ENCODE measurements around the gene FAM193A.

FAM193A gene

GRCh38 chr4:2662598-2662997 is 126.2 kb downstream of the FAM193A start:
- Histone ChIP-seq H3K4me3 (replicated peaks; ENCODE audit: low read depth, low read length) (no peak overlapping the region), H3K27me3 (replicated peaks; ENCODE audit: control insufficient read depth, insufficient read depth, low read length) (no peaks in the 10 kb centered on the region), H3K36me3 (ENCODE audit: control insufficient read depth, insufficient read depth, low read length) (peaks cover 18% of the 10 kb centered on the region)
- no peak for TF ChIP-seq CTCF (IDR thresholded peaks at IDR 0.05; ENCODE audit: insufficient read depth, low read length, poor library complexity, severe bottlenecking)
- DNase-seq (ENCODE audit: extremely low read depth, insufficient read length): no peak

GRCh38 chr4:2663275-2663674 is 126.8 kb downstream of the FAM193A start:
- peaks cover 17% of the 10 kb centered on the region for H3K36me3 ChIP-seq (ENCODE audit: control insufficient read depth, insufficient read depth, low read length)
- H3K27me3 ChIP-seq (replicated peaks; ENCODE audit: control insufficient read depth, insufficient read depth, low read length): no peaks in the 10 kb centered on the region
- no peak for DNase-seq (ENCODE audit: extremely low read depth, insufficient read length)
- H3K4me3 ChIP-seq (replicated peaks; ENCODE audit: low read depth, low read length): no peak overlapping the region
- TF ChIP-seq CTCF (IDR thresholded peaks at IDR 0.05; ENCODE audit: insufficient read depth, low read length, poor library complexity, severe bottlenecking): no peak

GRCh38 chr4:2666722-2667247 is 130.3 kb downstream of the FAM193A start:
- TF ChIP-seq CTCF (IDR thresholded peaks at IDR 0.05; ENCODE audit: insufficient read depth, low read length, poor library complexity, severe bottlenecking): no peak
- Histone ChIP-seq H3K36me3 (ENCODE audit: control insufficient read depth, insufficient read depth, low read length) (peaks cover 14% of the 10 kb centered on the region), H3K27me3 (replicated peaks; ENCODE audit: control insufficient read depth, insufficient read depth, low read length) (no peaks in the 10 kb centered on the region), H3K4me3 (replicated peaks; ENCODE audit: low read depth, low read length) (no peak overlapping the region)
- DNase-seq (ENCODE audit: extremely low read depth, insufficient read length): no peak

GRCh38 chr4:2667428-2667827 is 131.0 kb downstream of the FAM193A start:
- DNase-seq (ENCODE audit: extremely low read depth, insufficient read length): no peak
- peaks cover 19% of the 10 kb centered on the region for H3K36me3 ChIP-seq (ENCODE audit: control insufficient read depth, insufficient read depth, low read length)
- H3K4me3 ChIP-seq (replicated peaks; ENCODE audit: low read depth, low read length): no peak overlapping the region
- TF ChIP-seq CTCF (IDR thresholded peaks at IDR 0.05; ENCODE audit: insufficient read depth, low read length, poor library complexity, severe bottlenecking): no peak
- H3K27me3 ChIP-seq (replicated peaks; ENCODE audit: control insufficient read depth, insufficient read depth, low read length): no peaks in the 10 kb centered on the region

- Histone ChIP-seq H3K27me3 (replicated peaks; ENCODE audit: control insufficient read depth, insufficient read depth, low read length) (no peaks in the 10 kb centered on the region), H3K36me3 (ENCODE audit: control insufficient read depth, insufficient read depth, low read length) (peaks cover 26% of the 10 kb centered on the region), H3K4me3 (replicated peaks; ENCODE audit: low read depth, low read length) (no peak overlapping the region)
- DNase-seq (ENCODE audit: extremely low read depth, insufficient read length): no peak
- TF ChIP-seq CTCF (IDR thresholded peaks at IDR 0.05; ENCODE audit: insufficient read depth, low read length, poor library complexity, severe bottlenecking): no peak
Observed at GRCh38 chr4:2671267-2671895, 134.9 kb downstream of the FAM193A start.
